Effector memory CD4-positive, alpha-beta T cell (primary cell): ENCODE data around the gene HCRT.
"Not testable (repeated sequence)": the region's sequence is repeated elsewhere in the genome, so short reads cannot be mapped to it uniquely, and the experiment has no call there.

Source experiments
- DNase-seq, 3 donors: peaks; one replicate each; pipeline ENCODE4 v3.0.0-alpha.2; 2020
- H3K27ac ChIP-seq: 2 replicates; pipeline ENCODE4 v1.7.0; 2013; ENCODE audit warnings: mild to moderate bottlenecking, low read length, moderate library complexity; ENCODE audit not compliant: insufficient read depth, poor library complexity, severe bottlenecking
- H3K27me3 ChIP-seq: replicated peaks from 2 replicates; pipeline ENCODE4 v1.7.0; 2013; ENCODE audit warnings: mild to moderate bottlenecking, low read length; ENCODE audit not compliant: insufficient read depth, control insufficient read depth, poor library complexity, severe bottlenecking
- H3K36me3 ChIP-seq: 2 replicates; pipeline ENCODE4 v1.7.0; 2013; ENCODE audit warnings: mild to moderate bottlenecking, low read length, moderate library complexity; ENCODE audit not compliant: control insufficient read depth, insufficient read depth
- H3K4me1 ChIP-seq: 2 replicates; pipeline ENCODE4 v1.7.0; 2013; ENCODE audit warnings: low read length, mild to moderate bottlenecking; ENCODE audit not compliant: control insufficient read depth, insufficient read depth, poor library complexity, severe bottlenecking
- H3K4me3 ChIP-seq: 2 replicates; pipeline ENCODE4 v1.7.0; 2013; ENCODE audit warnings: low read length, low read depth, mild to moderate bottlenecking; ENCODE audit not compliant: insufficient read depth, poor library complexity, severe bottlenecking
- H3K9me3 ChIP-seq: 2 replicates; pipeline ENCODE4 v1.7.0; 2013; ENCODE audit warnings: mild to moderate bottlenecking, low read length, moderate library complexity; ENCODE audit not compliant: control insufficient read depth
- total RNA-seq, 3 donors: gene quantifications; one replicate each; lab custom pipeline; 2026; lab: John Stamatoyannopoulos, UW

Gene HCRT, protein sequence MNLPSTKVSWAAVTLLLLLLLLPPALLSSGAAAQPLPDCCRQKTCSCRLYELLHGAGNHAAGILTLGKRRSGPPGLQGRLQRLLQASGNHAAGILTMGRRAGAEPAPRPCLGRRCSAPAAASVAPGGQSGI
- 0 to 0.52 (median 0.39) reads per million in 3 donors for total RNA-seq

DNA sequence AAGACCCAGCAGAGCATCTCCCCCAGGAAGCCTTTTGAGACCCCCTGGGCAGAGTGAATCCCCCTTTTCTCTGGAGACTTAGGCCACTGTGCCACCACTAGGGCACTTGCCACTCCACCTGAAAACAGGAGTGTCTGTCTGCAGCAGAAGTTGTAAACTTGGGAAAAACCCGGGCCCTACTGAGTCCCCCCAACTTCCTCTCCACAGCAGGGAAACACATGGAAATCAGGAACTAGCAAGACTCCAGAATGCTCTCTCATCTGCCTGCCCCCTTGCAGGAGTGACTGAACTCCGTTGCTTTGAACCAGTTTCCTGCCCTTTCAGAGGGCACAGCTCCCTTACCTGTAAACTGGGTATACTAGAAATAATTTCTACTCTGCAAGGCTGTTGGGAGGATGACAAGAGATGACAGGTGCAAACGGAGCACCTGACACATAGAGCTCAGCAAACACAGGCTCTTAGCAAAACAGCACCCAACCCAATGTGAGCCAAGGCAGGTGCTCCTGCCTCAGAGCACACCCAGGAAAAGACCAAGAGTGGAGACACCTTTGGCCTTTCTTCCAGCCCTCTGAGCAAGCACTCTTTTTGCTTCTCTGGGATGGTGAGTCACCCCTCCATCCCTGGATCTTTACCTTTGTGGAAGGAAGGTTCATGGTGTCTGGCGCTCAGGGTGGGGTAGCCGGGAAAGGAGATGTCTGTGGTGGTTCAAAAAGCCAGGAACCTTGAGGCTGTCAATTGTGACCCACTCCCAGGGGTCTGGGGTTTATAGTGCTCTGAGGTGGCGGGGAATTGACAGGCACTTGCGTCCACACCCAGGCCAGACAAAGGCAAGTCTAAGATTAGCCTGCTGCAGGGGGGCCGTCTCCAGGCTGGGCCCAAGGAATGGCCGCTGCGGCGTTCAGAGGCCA, at the start of gene HCRT:
Gene HCRT, minus strand, starts transcription at position 740 of the 908 bp plus-strand sequence. Its CDS starts 87 bp downstream, at position 653.
- Histone ChIP-seq H3K4me1 (peaks cover 26% of the 10 kb centered on the region), H3K27me3 (no peaks in the 10 kb centered on the region), H3K27ac (peak within 1 kb of the TSS; percentile 86), H3K4me3 (peak within 1 kb of the TSS; percentile 68), H3K36me3 (no peaks in the 10 kb centered on the region), H3K9me3 (no peaks in the 10 kb centered on the region)
- no peak for DNase-seq

DNA sequence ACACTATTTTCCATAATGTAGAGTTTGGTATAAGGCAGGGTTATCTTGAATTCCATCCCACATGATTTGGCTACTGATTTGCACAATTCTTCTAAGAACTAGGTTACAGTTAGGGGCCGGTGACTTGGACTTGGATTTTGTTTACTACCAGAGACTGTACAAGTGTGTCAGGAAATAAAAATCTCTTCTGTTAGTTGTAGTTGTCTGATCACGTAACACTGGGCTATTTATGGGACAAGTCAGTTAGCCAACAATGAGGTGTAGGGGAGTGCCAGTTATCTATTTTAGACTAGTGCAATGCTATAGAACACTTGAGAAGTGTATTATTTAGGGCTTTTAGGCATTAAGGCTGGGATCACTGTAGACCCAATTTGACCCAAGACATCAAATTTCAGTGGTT, 48.7 kb upstream of the HCRT start:
- DNase-seq: no peak
- Histone ChIP-seq H3K27ac (peak overlapping the region; percentile 1), H3K4me3 (no peak overlapping the region), H3K4me1 (no peaks in the 10 kb centered on the region), H3K36me3 (no peaks in the 10 kb centered on the region), H3K27me3 (no peaks in the 10 kb centered on the region), H3K9me3 (no peaks in the 10 kb centered on the region)

DNA sequence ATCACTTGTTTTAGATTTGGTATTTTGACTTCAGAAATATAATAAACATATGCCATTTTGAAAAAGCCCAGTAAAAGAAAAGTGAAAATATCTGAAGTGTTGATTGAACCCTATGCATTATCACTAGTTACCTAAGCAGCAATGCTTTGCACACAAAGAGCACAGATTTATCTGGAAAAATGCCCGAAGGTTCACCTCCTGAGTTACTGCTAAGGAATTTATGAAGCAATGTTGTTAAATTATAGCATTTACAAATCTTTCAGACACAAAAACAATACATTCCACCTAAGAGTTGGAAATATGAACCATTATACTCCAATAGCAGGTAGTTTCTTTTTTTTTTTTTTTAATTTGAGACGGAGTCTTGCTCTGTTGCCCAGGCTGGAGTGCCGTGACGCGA, 47.9 kb upstream of the HCRT start:
- H3K27me3 ChIP-seq: no peaks in the 10 kb centered on the region

DNA sequence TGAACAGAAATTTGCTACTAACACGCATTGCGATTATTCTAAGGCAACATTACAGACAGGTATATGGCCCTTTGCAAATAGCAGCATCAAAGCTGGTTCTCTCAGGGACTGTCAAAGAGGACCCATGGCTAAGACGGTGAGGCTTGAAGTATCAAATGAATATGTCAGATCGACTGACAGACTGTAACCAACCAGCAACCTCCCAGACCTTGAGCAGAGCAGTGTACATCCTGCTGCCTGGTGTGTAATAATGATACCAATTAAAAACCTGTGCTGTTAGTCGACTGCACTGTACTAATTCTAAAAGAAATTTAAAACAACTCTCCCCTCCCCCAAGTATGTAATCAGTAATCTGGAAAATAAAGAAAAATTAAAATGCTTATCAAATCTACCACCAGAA, 45.0 kb upstream of the HCRT start:
- H3K36me3 ChIP-seq: peaks cover 4% of the 10 kb centered on the region
- DNase-seq: no peak
- no peak overlapping the region for H3K4me3 ChIP-seq
- H3K27me3 ChIP-seq: no peaks in the 10 kb centered on the region
- no peaks in the 10 kb centered on the region for H3K9me3 ChIP-seq
- H3K4me1 ChIP-seq: no peaks in the 10 kb centered on the region
- H3K27ac ChIP-seq: peak overlapping the region; percentile 1

More for the DNA sequence above, 47.9 kb upstream of the HCRT start:
- no peak for DNase-seq
- H3K27ac ChIP-seq: no peak overlapping the region
- no peaks in the 10 kb centered on the region for H3K4me1 ChIP-seq
- no peak overlapping the region for H3K4me3 ChIP-seq
- H3K9me3 ChIP-seq: no peaks in the 10 kb centered on the region
- H3K36me3 ChIP-seq: no peaks in the 10 kb centered on the region

DNA sequence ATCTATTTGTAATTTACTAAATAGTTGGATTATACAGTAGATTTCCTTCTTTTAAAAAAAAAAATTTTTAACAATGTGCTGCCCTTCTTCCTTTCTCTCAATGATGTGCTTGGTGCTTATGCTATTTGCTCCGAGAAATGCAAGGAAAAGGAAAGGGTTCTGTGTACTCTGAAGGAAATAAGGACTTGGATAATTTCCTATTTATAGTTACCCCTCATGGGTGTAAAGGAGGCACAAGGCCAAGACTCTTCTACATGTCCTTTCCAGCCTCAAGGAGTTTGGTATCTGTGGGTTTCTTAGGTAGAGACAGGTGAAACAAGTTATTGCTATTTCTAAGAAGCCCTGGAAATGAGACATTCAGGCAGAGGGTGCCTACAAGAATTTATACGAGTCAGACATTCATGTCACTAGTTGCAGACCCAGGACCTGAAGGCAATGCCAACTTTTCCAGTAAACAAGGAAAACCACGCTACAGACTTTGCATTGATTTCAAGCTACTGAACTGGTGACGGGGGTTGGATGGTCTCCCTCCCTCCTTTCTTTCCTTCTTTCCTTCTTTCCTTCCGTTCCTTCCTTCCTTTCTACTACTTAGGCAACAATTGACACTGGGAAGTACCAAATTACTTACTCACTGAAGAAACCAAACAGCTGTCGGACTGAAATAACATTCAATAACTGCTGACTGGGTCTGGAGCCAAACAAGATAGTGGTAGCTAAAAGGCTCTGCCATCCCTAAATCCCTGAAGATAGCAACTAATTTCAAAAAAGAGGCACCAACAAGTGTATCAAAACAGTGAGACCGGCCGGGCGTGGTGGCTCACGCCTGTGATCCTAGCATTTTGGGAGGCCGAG, 42.8 kb upstream of the HCRT start:
- H3K27ac ChIP-seq: no peak overlapping the region
- H3K27me3 ChIP-seq: no peaks in the 10 kb centered on the region
- peaks cover 21% of the 10 kb centered on the region for H3K36me3 ChIP-seq
- no peaks in the 10 kb centered on the region for H3K9me3 ChIP-seq
- DNase-seq: no peak
- no peaks in the 10 kb centered on the region for H3K4me1 ChIP-seq
- H3K4me3 ChIP-seq: no peak overlapping the region

DNA sequence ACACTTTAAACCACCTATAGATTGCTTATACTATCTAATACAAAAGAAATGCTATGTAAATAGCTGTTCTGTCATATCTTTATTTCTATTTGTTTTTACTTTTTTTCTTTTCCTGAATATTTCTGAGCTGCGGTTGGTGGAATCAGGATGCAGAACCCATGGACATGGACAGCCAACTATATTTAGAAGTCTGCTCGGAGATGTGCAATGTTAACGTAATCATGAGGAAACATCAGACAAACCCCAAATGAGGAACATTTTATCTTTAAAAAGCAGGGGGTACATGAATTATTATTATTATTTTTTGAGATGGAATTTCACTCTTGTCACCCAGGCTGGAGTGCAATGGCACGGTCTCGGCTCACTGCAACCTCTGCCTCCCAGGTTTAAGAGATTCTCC, 40.4 kb upstream of the HCRT start:
- Histone ChIP-seq H3K4me3 (no peak overlapping the region), H3K36me3 (peaks cover 30% of the 10 kb centered on the region), H3K9me3 (no peaks in the 10 kb centered on the region), H3K27me3 (no peaks in the 10 kb centered on the region), H3K27ac (no peak overlapping the region), H3K4me1 (peaks cover 5% of the 10 kb centered on the region)
- no peak for DNase-seq

DNA sequence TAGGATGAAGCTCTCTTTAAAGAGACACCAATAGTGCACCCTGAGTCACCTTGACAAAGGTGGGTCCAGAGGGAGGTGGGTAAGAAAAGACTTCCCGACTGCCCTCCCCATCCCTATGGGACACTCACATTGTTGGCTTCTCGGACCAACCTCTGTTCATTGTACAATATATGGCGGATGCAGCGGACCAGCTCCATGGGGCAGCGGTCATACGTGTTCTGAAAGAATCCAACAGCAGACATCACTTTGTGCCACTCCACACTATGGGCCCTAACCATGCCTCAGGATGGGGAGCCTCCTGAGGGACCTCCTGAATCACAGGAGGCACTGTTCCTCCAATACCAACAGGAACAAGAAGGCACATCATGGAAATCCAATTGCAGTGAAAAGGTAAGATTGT, 39.4 kb upstream of the HCRT start:
- H3K9me3 ChIP-seq: no peaks in the 10 kb centered on the region
- H3K4me1 ChIP-seq: peaks cover 5% of the 10 kb centered on the region
- no peaks in the 10 kb centered on the region for H3K27me3 ChIP-seq
- no peak overlapping the region for H3K4me3 ChIP-seq
- H3K36me3 ChIP-seq: peaks cover 38% of the 10 kb centered on the region
- H3K27ac ChIP-seq: no peak overlapping the region
- DNase-seq: no peak

DNA sequence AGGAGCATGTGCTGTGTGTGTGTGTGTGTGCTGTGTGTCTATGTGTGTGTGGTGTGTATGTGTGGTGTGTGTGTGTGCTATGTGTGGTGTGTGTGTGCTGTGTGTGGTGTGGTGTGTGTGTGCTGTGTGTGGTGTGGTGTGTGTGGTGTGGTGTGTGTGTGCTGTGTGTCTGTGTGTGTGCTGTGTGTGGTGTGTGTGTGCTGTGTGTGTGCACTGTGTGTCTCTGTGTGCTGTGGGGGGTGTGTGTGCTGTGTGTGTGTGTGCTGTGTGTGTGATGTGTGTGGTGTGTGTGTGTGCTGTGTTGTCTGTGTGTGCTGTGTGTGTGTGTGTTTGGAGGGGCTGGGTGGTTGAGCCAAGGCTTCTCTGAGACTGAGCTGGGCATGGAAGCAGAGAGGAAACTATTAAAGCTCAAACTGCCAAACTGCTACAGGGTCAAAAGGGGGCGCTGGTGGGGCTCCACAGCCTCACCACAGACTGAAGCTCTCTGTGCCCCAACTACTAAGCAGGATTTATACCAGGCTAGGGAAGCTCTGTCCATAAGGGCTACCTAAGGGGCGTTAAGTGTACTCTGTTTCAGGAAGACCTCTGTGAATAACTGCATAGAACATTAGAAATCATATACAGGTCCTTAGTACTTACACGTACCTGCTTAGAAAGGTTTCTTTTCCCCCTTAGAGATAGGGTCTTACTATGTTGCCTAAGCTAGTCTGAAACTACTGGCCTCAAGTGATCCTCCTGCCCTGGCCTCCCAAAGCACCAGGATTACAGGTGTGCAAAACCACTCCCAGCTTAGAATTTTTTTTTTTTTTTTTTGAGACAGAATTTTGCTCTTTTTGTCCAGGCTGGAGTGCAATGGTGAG, 36.9 kb upstream of the HCRT start:
- H3K4me1 ChIP-seq: peaks cover 5% of the 10 kb centered on the region
- H3K9me3 ChIP-seq: no peaks in the 10 kb centered on the region
- H3K36me3 ChIP-seq: peaks cover 53% of the 10 kb centered on the region
- no peak overlapping the region for H3K27ac ChIP-seq
- no peaks in the 10 kb centered on the region for H3K27me3 ChIP-seq
- no peak overlapping the region for H3K4me3 ChIP-seq
- peak; percentile 16 to 28 (median 21) for DNase-seq

DNA sequence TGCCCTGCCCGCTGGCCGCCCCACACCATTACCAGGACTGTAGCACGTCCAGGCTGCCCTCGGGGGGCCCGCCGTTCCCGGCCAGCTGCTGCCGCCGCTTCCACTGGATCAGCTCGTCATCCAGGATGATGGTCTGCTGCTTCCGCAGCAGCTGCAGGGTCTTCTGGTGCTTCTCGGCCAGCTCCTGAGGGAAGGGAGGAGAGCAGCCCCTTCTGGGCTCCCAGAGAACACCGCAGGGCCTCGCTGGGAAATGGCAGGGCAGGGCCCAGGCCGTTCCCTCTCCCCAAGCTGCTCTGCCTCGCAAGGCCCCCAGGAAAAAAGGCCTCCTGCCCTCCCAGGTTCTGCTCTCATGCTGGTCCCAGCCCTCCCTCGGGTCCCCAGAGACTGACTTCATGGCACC, 34.0 kb upstream of the HCRT start:
- not testable (repeated sequence) for DNase-seq, H3K27ac ChIP-seq, H3K9me3 ChIP-seq, H3K4me3 ChIP-seq, H3K4me1 ChIP-seq, H3K27me3 ChIP-seq
- H3K36me3 ChIP-seq: peaks cover 71% of the 10 kb centered on the region
